Measurements from ENCODE around the gene ZBTB7C. TPM values are rescaled to one million over a fixed set of nuclear protein-coding genes. Genes with fewer than 3 reads are reported as not detected.

Gene ZBTB7C
- total RNA-seq, 1 donor from 2014 or later, result not detected

DNA sequence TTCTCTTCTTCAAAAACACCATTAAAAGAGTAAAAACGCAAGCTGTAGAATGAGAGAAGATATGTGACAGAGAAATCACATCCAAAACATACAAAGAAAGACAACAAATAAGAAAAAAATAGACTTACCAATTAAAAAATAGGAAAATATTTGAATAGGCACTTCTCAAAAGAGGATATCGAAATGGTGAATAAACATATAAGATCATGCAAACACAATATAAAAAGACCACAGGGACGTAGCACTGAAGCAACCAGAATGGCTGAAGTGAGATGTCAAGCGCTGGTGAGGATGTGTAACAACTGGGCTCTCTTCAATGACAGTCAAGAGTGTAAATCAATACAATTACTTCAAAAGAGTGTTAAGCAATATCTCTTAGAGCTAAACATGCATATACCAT, 202.3 kb downstream of the ZBTB7C start:
- ATAC-seq (ENCODE audit: low read depth) (no peak), DNase-seq (no peak)
- Mint-ChIP-seq H3K4me3 (no peak overlapping the region), H3K4me1 (no peaks in the 10 kb centered on the region), H3K27ac (no peak overlapping the region), H3K9me3 (peaks cover 7% of the 10 kb centered on the region), H3K36me3 (ENCODE audit: low read depth) (no peaks in the 10 kb centered on the region), H3K27me3 (peaks cover 15% of the 10 kb centered on the region)
- ChIA-PET POLR2A (no interaction called here), CTCF (no interaction called here)
- intact Hi-C loops (cut with micrococcal nuclease), result no loop called here
- TF ChIP-seq, protein P1, sequence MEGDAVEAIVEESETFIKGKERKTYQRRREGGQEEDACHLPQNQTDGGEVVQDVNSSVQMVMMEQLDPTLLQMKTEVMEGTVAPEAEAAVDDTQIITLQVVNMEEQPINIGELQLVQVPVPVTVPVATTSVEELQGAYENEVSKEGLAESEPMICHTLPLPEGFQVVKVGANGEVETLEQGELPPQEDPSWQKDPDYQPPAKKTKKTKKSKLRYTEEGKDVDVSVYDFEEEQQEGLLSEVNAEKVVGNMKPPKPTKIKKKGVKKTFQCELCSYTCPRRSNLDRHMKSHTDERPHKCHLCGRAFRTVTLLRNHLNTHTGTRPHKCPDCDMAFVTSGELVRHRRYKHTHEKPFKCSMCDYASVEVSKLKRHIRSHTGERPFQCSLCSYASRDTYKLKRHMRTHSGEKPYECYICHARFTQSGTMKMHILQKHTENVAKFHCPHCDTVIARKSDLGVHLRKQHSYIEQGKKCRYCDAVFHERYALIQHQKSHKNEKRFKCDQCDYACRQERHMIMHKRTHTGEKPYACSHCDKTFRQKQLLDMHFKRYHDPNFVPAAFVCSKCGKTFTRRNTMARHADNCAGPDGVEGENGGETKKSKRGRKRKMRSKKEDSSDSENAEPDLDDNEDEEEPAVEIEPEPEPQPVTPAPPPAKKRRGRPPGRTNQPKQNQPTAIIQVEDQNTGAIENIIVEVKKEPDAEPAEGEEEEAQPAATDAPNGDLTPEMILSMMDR (IDR thresholded peaks at IDR 0.05), result no peak

DNA sequence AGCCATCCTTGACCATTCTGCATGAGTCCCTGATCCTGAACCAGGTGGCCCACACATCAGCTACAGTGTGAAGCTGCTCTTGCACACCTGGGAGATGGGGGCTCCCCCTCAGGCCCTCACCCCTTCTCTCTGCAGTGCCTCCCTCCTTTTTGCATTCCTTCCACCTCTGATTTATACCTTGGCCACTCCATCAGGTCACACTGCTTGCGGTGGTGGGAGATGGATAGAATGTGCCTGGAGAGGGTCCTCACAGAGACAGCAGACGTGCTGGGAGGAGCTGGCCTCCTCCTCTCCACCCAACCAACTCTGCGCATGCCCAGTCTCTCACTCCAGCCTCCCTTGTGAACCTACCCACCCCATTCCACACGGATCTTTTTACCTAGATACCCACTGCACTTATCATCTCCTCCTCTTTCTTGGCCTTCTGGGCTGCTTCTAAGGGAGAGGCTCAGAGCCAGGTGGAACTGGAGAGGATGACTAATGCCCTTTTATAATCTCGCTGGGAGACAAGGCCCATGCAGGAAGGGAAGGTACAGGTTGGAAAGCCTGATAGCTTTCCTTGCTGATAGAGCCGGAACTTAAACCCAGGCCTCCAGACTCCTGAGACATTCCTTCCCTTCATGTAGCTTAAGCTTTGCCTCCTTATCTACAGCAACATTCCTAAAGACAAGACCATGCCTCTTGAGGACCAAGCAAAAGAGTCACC, 205.1 kb downstream of the ZBTB7C start:
- Mint-ChIP-seq H3K27ac (no peak overlapping the region), H3K4me1 (no peaks in the 10 kb centered on the region), H3K36me3 (ENCODE audit: low read depth) (no peaks in the 10 kb centered on the region), H3K27me3 (peaks cover 23% of the 10 kb centered on the region), H3K4me3 (no peak overlapping the region), H3K9me3 (no peaks in the 10 kb centered on the region)
- ATAC-seq (ENCODE audit: low read depth) (no peak), DNase-seq (no peak)
- ChIA-PET CTCF (no interaction called here), POLR2A (no interaction called here)
- intact Hi-C loops (cut with micrococcal nuclease), result no loop called here
- TF ChIP-seq, protein P1 (IDR thresholded peaks at IDR 0.05), result no peak

DNA sequence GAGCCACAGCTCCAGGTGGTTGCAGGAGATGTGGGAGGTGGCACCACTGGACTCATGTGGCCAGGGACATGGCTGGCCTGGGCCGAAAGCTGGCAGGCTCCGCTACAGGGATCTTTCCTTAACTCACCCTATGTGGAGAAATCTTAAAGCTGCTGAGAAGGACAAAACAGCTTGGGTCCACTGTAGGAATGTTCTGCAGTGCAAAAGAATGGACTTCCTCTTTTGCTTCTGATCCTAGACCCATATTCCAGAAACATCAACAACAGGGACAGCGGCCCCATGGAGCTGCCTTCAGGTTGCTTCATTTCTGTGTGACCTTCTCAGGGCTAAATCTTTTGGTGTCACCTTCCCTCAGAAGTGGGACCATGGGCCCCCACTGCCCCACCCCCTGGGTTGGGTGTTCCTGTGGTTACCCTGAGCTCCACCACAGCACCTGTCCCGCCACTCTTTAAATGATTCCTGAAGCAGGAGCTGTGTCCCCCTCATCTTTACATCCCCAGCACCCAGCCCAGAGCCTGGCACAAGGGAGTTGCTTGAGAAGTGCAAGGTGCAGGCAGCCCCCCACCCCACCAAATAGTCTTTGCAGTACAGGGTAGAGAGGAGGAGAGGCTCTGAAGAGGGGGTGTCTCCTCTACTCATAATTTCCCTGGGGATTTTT, 205.8 kb downstream of the ZBTB7C start:
- DNase-seq (no peak), ATAC-seq (ENCODE audit: low read depth) (no peak)
- no peak overlapping the region for H3K4me3 Mint-ChIP-seq
- CTCF ChIA-PET, result no interaction called here
- TF ChIP-seq, protein P1 (IDR thresholded peaks at IDR 0.05), result no peak
- intact Hi-C loops (cut with micrococcal nuclease), result no loop called here
- H3K36me3 Mint-ChIP-seq (ENCODE audit: low read depth), result no peaks in the 10 kb centered on the region
- H3K9me3 Mint-ChIP-seq, result no peaks in the 10 kb centered on the region
- H3K27ac Mint-ChIP-seq, result no peak overlapping the region
- no peaks in the 10 kb centered on the region for H3K4me1 Mint-ChIP-seq
- H3K27me3 Mint-ChIP-seq, result peaks cover 24% of the 10 kb centered on the region
- POLR2A ChIA-PET, result no interaction called here

DNA sequence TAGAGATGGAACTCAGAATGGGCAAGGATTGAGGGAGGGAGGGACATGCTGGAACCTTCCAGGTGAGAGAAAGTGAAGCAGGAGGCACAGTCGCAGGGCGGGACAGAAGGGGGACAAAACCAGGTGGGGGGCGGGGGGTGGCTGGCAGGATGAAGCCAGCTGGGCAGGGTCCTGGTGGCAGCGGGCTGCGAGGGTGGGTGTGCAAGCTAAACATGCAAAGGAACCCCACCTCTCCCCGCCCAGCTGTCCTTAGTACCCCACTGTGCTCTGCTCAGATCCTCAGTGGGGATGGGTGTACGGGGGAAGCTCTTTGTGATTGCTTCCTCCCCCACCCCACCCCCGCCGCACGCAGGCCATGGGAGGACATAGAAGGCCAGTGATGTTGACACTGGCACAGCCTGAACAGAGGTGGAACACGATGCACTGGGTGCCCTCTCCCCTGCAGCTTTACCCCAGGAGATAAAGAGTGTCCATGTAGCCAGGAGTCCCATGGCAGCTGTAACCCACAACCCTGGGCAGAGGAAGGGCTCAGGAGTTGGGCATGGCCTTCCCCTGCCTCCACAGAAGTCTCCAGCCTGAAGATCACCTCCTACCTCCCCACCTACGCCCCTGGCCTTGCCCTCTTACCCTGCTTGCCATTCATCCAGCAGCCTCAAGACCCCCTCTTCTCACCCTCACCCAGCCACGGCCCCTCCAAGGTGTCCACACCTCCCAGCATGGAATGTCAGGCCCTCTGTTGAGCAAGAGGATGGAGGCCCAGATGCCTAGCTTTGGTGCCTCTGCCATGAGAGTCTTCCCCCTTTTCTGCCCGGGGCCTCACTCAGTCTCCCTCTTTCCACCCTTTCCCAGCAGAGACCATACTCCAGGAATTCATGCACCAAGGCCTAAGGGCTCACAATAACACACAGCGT, 206.6 kb downstream of the ZBTB7C start:
- intact Hi-C loops (cut with micrococcal nuclease), result no loop called here
- TF ChIP-seq, protein P1 (IDR thresholded peaks at IDR 0.05), result no peak
- ChIA-PET POLR2A (no interaction called here), CTCF (no interaction called here)
- no peak for ATAC-seq (ENCODE audit: low read depth)
- Mint-ChIP-seq H3K36me3 (ENCODE audit: low read depth) (no peaks in the 10 kb centered on the region), H3K4me3 (no peak overlapping the region), H3K27me3 (peaks cover 25% of the 10 kb centered on the region), H3K9me3 (no peaks in the 10 kb centered on the region), H3K27ac (no peak overlapping the region), H3K4me1 (no peaks in the 10 kb centered on the region)
- no peak for DNase-seq

DNA sequence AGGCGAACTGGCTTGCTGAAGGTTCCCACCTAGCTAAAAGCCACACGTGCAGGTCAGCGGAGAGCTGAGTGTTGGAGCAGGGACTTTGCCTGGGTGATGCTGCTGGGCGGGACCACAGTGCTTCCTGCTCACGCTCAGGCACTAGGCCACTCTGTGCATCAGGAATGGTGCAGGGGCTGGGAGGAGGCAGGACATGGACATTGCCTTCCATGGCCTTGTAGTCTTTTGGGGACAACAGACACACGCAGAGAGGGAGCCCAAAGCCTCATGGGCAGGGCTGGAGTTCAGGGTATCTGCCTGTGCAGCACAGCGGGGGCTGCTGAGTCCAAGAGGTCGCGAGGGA, 207.2 kb downstream of the ZBTB7C start:
- TF ChIP-seq, protein P1 (IDR thresholded peaks at IDR 0.05), result no peak
- Mint-ChIP-seq H3K36me3 (ENCODE audit: low read depth) (no peaks in the 10 kb centered on the region), H3K9me3 (no peaks in the 10 kb centered on the region), H3K4me1 (no peaks in the 10 kb centered on the region), H3K27ac (no peak overlapping the region), H3K4me3 (no peak overlapping the region), H3K27me3 (peaks cover 25% of the 10 kb centered on the region)
- ATAC-seq (ENCODE audit: low read depth) (no peak), DNase-seq (no peak)
- ChIA-PET CTCF (no interaction called here), POLR2A (no interaction called here)
- intact Hi-C loops (cut with micrococcal nuclease), result no loop called here

All from activated B cell treated with CpG ODN at 0.5 μM for 24 hours (primary cell).